ENCODE measurements around the gene ZNF280C.

DNA sequence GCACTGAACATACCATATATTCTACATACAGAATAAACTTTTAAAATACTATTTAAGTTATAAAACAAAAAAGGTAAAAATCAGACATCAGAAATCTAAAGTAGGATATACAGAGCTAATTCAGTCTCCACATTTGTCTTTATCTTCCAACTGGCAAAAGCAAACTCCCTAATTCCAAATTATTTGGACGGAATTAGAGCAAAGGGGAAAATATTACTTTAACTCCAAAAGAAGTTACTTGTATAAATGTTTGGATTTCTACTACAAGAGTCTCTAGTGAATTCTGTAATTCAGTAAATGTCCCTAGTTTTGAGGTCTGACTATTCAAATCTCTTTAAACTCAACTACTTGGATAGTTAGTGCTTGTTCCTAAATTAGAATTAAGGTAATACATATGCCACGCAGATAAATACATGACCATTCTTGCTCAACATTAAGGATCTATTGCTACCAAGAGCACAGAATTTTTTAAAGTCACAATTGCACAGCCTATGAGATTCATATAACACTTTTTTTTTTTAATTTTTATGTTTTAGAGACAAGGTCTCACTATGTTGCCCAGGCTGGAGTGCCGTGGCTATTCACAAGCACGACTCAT lies 7.3 kb downstream of the ZNF280C start:
- TF ChIP-seq GATA2 (IDR thresholded peaks at IDR 0.05; ENCODE audit: low read depth, low read length) = no peak
- no peak for TF ChIP-seq GATA3 (IDR thresholded peaks at IDR 0.05; ENCODE audit: low read depth, low read length)
